ENCODE results near the gene TARDBP. TPM values are rescaled to one million over a fixed set of nuclear protein-coding genes. Genes with fewer than 3 reads are reported as not detected.
A peak's percentile ranks its signal among the peaks of the same experiment; 100 is the strongest.
"Not testable (repeated sequence)": the region's sequence is repeated elsewhere in the genome, so short reads cannot be mapped to it uniquely, and the experiment has no call there.

TARDBP gene
- total RNA-seq, 4 donors from 2014 or later: 118 to 265 (median 172) TPM

- peaks cover 12 to 17% of the 10 kb centered on the region in 2 donors for H3K4me1 ChIP-seq
- intact Hi-C loops (cut with DNase I): no loop called here
- peak within 1 kb of the TSS in 1 of 3 donors; percentile 21 for H3K27ac ChIP-seq
- peak; percentile 93 for DNase-seq
- no peaks in the 10 kb centered on the region for H3K27me3 ChIP-seq
- TF ChIP-seq CTCF (IDR thresholded peaks at IDR 0.05) (peak in 4 of 6 experiments; percentile 37 to 83 (median 80)), POLR2A (IDR thresholded peaks at IDR 0.05) (peak; percentile 13 to 70)
- no peaks in the 10 kb centered on the region for H3K9me3 ChIP-seq
- 0 to 1% methylated on average over 16 to 24 of the region's 83 CpGs for WGBS, 2 donors
- peaks cover 21 to 22% of the 10 kb centered on the region in 2 donors for H3K36me3 ChIP-seq
- H3K4me3 ChIP-seq (replicated peaks in 1 of 3): peak within 1 kb of the TSS; percentile 68 to 97 (median 95)
Observed at GRCh38 chr1:11059968-11060830, 47.7 kb downstream of the TARDBP start, which contains the start of gene SRM. TSS of gene SRM (minus strand) at chr1:11060018. CDS start at chr1:11059943, 75 bp downstream.

GRCh38 chr1:11061652-11062365, 49.4 kb downstream of the TARDBP start:
- H3K27ac ChIP-seq: no peak overlapping the region
- intact Hi-C loops (cut with DNase I): no loop called here
- TF ChIP-seq CTCF (IDR thresholded peaks at IDR 0.05) (no peak), POLR2A (IDR thresholded peaks at IDR 0.05) (no peak)
- peaks cover 21 to 23% of the 10 kb centered on the region in 2 donors for H3K36me3 ChIP-seq
- H3K9me3 ChIP-seq: no peaks in the 10 kb centered on the region
- H3K4me1 ChIP-seq: peaks cover 12 to 17% of the 10 kb centered on the region in 2 donors
- no peak for DNase-seq
- no peak overlapping the region for H3K4me3 ChIP-seq (replicated peaks in 1 of 3)
- H3K27me3 ChIP-seq: no peaks in the 10 kb centered on the region
- 78 to 89% methylated on average over 5 of the region's 5 CpGs for WGBS, 2 donors

- Histone ChIP-seq H3K4me1 (peaks cover 12 to 17% of the 10 kb centered on the region in 2 donors), H3K27ac (no peak overlapping the region), H3K4me3 (replicated peaks in 1 of 3) (no peak overlapping the region), H3K27me3 (no peaks in the 10 kb centered on the region), H3K9me3 (no peaks in the 10 kb centered on the region), H3K36me3 (peaks cover 25 to 28% of the 10 kb centered on the region in 2 donors)
- TF ChIP-seq POLR2A (IDR thresholded peaks at IDR 0.05) (no peak), CTCF (IDR thresholded peaks at IDR 0.05) (no peak)
- WGBS, 2 donors: 71 to 81% methylated on average over 3 of the region's 3 CpGs
- DNase-seq: no peak
- intact Hi-C loops (cut with DNase I): no loop called here
Observed at GRCh38 chr1:11062965-11063401, 50.5 kb downstream of the TARDBP start.

GRCh38 chr1:11063937-11064537, 51.6 kb downstream of the TARDBP start:
- H3K9me3 ChIP-seq; H3K27me3 ChIP-seq; DNase-seq; H3K4me3 ChIP-seq (replicated peaks in 1 of 3); intact Hi-C loops (cut with DNase I); H3K27ac ChIP-seq: not testable (repeated sequence)
- WGBS, 2 donors: 92 to 96% methylated on average over 18 of the region's 18 CpGs
- peaks cover 36 to 39% of the 10 kb centered on the region in 2 donors for H3K36me3 ChIP-seq
- H3K4me1 ChIP-seq: peaks cover 7 to 12% of the 10 kb centered on the region in 2 donors

- no peak overlapping the region for H3K4me3 ChIP-seq (replicated peaks in 1 of 3)
- DNase-seq: no peak
- H3K27ac ChIP-seq: no peak overlapping the region
- no peaks in the 10 kb centered on the region for H3K27me3 ChIP-seq
- intact Hi-C loops (cut with DNase I): no loop called here
- TF ChIP-seq CTCF (IDR thresholded peaks at IDR 0.05) (no peak), POLR2A (IDR thresholded peaks at IDR 0.05) (no peak)
- peaks cover 44 to 48% of the 10 kb centered on the region in 2 donors for H3K36me3 ChIP-seq
- WGBS, 2 donors: 94 to 98% methylated on average over 3 of the region's 3 CpGs
- no peaks in the 10 kb centered on the region for H3K9me3 ChIP-seq
- H3K4me1 ChIP-seq: peaks cover 6 to 9% of the 10 kb centered on the region in 2 donors
Observed at GRCh38 chr1:11064942-11065341, 52.5 kb downstream of the TARDBP start.
